Activated CD8-positive, alpha-beta T cell treated with anti-CD3 and anti-CD28 coated beads for 36 hours (primary cell): ENCODE results near the gene ATXN1. TPM values are rescaled to one million over a fixed set of nuclear protein-coding genes. Genes with fewer than 3 reads are reported as not detected.

Experiments
- ATAC-seq: fragments of 200-7000 bp; cut with Tn5 transposase; one replicate; pipeline ENCODE4 v1.10.0; 2021; ENCODE audit warnings: mild to moderate bottlenecking, moderate library complexity
- CTCF ChIA-PET: fragments of 350-600 bp; sonication (Branson Sonifier 250); formaldehyde crosslinking; loops from one replicate; lab custom pipeline; 2021; ENCODE audit warnings: antibody characterized with exemption; lab: Charles Lee
- POLR2A ChIA-PET: fragments of 350-600 bp; sonication (Branson Sonifier 250); formaldehyde crosslinking; loops from one replicate; lab custom pipeline; 2021; ENCODE audit warnings: antibody characterized with exemption; lab: Charles Lee
- DNase-seq: peaks from one replicate; pipeline ENCODE4 v3.0.0-alpha.2; 2020
- H3K27ac Mint-ChIP-seq: one replicate; pipeline ENCODE4 v1.8.0; 2021; ENCODE audit warnings: mild to moderate bottlenecking, mixed read lengths
- H3K27me3 Mint-ChIP-seq: one replicate; pipeline ENCODE4 v1.8.0; 2021; ENCODE audit warnings: mixed read lengths
- H3K36me3 Mint-ChIP-seq: one replicate; pipeline ENCODE4 v1.8.0; 2021; ENCODE audit warnings: low read depth, mixed read lengths
- H3K4me1 Mint-ChIP-seq: one replicate; pipeline ENCODE4 v1.8.0; 2021; ENCODE audit warnings: low read depth, mixed read lengths
- H3K4me3 Mint-ChIP-seq: one replicate; pipeline ENCODE4 v1.8.0; 2021; ENCODE audit warnings: mild to moderate bottlenecking, moderate library complexity, mixed read lengths
- H3K9me3 Mint-ChIP-seq: one replicate; pipeline ENCODE4 v1.8.0; 2021; ENCODE audit warnings: mixed read lengths
- intact Hi-C: fragments of 100-400 bp; cut with micrococcal nuclease; formaldehyde crosslinking; loops from one replicate; pipeline ENCODE4 v1.10.0; 2022
- total RNA-seq, 2 experiments: library from RNA; stranded (reverse); gene quantifications; one replicate each; pipeline ENCODE4 v1.2.3, GENCODE V29; 2021
- TF ChIP-seq, protein P1 (sequence below): fragments of 200-600 bp; IDR thresholded peaks from one replicate; pipeline ENCODE4 v1.8.0; 2022; ENCODE audit warnings: antibody characterized with exemption, mild to moderate bottlenecking

The ATXN1 gene
- total RNA-seq, 2 experiments from 2014 or later = 35.4 to 40.8 TPM

GRCh38 chr6:16253399-16254144 is 507.7 kb downstream of the ATXN1 start:
- TF ChIP-seq, protein P1, sequence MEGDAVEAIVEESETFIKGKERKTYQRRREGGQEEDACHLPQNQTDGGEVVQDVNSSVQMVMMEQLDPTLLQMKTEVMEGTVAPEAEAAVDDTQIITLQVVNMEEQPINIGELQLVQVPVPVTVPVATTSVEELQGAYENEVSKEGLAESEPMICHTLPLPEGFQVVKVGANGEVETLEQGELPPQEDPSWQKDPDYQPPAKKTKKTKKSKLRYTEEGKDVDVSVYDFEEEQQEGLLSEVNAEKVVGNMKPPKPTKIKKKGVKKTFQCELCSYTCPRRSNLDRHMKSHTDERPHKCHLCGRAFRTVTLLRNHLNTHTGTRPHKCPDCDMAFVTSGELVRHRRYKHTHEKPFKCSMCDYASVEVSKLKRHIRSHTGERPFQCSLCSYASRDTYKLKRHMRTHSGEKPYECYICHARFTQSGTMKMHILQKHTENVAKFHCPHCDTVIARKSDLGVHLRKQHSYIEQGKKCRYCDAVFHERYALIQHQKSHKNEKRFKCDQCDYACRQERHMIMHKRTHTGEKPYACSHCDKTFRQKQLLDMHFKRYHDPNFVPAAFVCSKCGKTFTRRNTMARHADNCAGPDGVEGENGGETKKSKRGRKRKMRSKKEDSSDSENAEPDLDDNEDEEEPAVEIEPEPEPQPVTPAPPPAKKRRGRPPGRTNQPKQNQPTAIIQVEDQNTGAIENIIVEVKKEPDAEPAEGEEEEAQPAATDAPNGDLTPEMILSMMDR = no peak
- H3K27me3 Mint-ChIP-seq = peaks cover 3% of the 10 kb centered on the region
- ChIA-PET POLR2A (interaction anchor here (0.6 kb wide), 1 partner anchor 239 kb away, joined by 3 read pairs; no protein-coding TSS in a partner anchor), CTCF (no interaction called here)
- H3K9me3 Mint-ChIP-seq = no peaks in the 10 kb centered on the region
- no peaks in the 10 kb centered on the region for H3K36me3 Mint-ChIP-seq
- H3K27ac Mint-ChIP-seq = no peak overlapping the region
- H3K4me1 Mint-ChIP-seq = peaks cover 5% of the 10 kb centered on the region
- no peak overlapping the region for H3K4me3 Mint-ChIP-seq
- intact Hi-C loops = no loop called here
- ATAC-seq (no peak), DNase-seq (no peak)

DNA sequence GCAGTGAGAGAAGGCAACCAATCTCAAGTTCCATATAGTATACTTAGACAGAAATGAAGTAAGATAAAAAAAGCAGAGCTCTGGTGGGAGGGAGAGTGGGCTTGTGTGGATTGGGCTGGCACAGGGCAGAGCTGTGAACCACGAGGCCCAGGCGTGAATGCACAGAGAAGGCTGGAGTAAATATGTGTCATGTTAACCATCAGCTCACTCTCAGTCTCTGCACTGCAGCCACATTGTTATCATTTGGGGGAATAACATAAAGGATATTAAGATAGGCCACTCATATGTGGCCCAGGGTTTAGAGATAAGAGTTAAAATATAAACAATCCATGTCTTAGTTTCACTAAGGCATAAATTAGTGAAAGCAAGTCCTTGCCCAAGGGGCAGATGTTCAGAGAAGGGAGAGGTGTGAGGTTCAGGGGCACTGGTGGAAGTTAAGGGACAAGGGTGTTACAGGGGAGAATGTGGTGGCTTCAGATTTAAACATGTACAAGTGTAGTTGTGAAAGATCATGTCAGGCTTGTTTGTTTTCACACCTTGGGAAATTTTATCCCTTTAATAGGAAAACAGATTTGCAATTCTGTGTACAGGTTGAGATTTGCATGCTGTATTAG is 508.5 kb downstream of the ATXN1 start:
- intact Hi-C loops = no loop called here
- H3K27me3 Mint-ChIP-seq = peaks cover 3% of the 10 kb centered on the region
- TF ChIP-seq, protein P1 = no peak
- ChIA-PET POLR2A (no interaction called here), CTCF (interaction anchor here (1.2 kb wide), 1 partner anchor 47 kb away, joined by 3 read pairs; no protein-coding TSS in a partner anchor)
- no peak overlapping the region for H3K4me3 Mint-ChIP-seq
- no peak overlapping the region for H3K27ac Mint-ChIP-seq
- DNase-seq (peak; percentile 26), ATAC-seq (no peak)
- H3K4me1 Mint-ChIP-seq = peaks cover 5% of the 10 kb centered on the region
- H3K9me3 Mint-ChIP-seq = no peaks in the 10 kb centered on the region
- no peaks in the 10 kb centered on the region for H3K36me3 Mint-ChIP-seq

GRCh38 chr6:16251706-16252105 is 509.6 kb downstream of the ATXN1 start:
- POLR2A ChIA-PET = interaction anchor here (0.6 kb wide), 1 partner anchor 1762 kb away, joined by 3 read pairs; no protein-coding TSS in a partner anchor
- DNase-seq (no peak), ATAC-seq (no peak)
- H3K27ac Mint-ChIP-seq = no peak overlapping the region
- peaks cover 5% of the 10 kb centered on the region for H3K4me1 Mint-ChIP-seq
- H3K27me3 Mint-ChIP-seq = no peaks in the 10 kb centered on the region
- H3K36me3 Mint-ChIP-seq = no peaks in the 10 kb centered on the region
- intact Hi-C loops = no loop called here
- CTCF ChIA-PET = interaction anchor here (1.2 kb wide), 1 partner anchor 46 kb away, joined by 3 read pairs; no protein-coding TSS in a partner anchor
- H3K4me3 Mint-ChIP-seq = no peak overlapping the region
- TF ChIP-seq, protein P1 = no peak
- H3K9me3 Mint-ChIP-seq = no peaks in the 10 kb centered on the region

DNA sequence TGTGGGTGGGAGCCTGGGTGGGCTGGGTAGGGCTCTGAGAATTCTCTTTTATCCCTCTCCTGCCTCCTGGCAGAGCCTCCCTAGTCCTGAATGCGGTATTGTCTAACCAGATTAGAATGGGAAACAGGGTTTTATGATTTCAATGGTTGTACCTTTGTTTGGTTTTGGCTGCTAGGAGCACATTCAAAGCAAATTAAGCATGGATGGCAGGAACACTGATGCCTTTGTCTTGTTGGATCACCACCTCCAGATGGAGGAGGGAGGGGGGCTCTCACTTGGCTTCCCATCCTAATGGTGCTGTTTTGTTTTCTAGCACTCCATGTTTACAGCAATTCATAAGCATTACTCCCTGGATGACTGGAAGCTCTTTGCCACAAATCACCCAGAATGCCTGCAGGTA is 511.3 kb downstream of the ATXN1 start:
- DNase-seq (no peak), ATAC-seq (no peak)
- Mint-ChIP-seq H3K27me3 (peaks cover 2% of the 10 kb centered on the region), H3K4me3 (no peak overlapping the region), H3K36me3 (no peaks in the 10 kb centered on the region), H3K27ac (no peak overlapping the region), H3K9me3 (no peaks in the 10 kb centered on the region), H3K4me1 (peaks cover 5% of the 10 kb centered on the region)
- ChIA-PET CTCF (interaction anchor here (0.6 kb wide), 1 partner anchor 10 kb away, joined by 3 read pairs; no protein-coding TSS in a partner anchor), POLR2A (no interaction called here)
- intact Hi-C loops = no loop called here
- TF ChIP-seq, protein P1 = no peak
